Measurements from ENCODE around the gene ANKRD44. TPM values are rescaled to one million over a fixed set of nuclear protein-coding genes. Genes with fewer than 3 reads are reported as not detected.

Gene ANKRD44
- total and polyA plus RNA-seq, 7 donors, result 0.35 to 9.3 (median 1.7) TPM

DNA sequence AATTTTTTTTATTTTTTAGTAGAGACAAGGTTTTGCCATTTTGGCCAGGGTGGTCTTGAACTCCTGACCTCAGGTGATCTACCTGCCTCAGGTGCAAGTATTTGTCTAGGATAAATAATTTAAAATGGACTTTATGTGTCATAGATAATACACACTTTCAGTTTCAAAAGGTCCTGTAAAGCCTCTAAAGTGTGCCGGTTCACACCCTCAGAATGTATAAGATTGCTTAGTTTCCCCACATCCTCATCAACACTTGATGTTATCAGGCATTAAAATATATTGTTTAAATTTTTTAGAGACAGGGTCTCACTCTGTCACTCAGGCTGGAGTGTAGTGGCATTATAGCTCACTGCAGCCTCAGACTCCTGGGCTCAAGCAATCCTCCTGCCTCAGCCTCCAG is 170.5 kb downstream of the ANKRD44 start:
- WGBS, 3 donors, result 91 to 96% (median 94%) methylated on average over 1 of the region's 1 CpG
- TF ChIP-seq, protein P1, sequence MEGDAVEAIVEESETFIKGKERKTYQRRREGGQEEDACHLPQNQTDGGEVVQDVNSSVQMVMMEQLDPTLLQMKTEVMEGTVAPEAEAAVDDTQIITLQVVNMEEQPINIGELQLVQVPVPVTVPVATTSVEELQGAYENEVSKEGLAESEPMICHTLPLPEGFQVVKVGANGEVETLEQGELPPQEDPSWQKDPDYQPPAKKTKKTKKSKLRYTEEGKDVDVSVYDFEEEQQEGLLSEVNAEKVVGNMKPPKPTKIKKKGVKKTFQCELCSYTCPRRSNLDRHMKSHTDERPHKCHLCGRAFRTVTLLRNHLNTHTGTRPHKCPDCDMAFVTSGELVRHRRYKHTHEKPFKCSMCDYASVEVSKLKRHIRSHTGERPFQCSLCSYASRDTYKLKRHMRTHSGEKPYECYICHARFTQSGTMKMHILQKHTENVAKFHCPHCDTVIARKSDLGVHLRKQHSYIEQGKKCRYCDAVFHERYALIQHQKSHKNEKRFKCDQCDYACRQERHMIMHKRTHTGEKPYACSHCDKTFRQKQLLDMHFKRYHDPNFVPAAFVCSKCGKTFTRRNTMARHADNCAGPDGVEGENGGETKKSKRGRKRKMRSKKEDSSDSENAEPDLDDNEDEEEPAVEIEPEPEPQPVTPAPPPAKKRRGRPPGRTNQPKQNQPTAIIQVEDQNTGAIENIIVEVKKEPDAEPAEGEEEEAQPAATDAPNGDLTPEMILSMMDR (IDR thresholded peaks at IDR 0.05), result no peak

DNA sequence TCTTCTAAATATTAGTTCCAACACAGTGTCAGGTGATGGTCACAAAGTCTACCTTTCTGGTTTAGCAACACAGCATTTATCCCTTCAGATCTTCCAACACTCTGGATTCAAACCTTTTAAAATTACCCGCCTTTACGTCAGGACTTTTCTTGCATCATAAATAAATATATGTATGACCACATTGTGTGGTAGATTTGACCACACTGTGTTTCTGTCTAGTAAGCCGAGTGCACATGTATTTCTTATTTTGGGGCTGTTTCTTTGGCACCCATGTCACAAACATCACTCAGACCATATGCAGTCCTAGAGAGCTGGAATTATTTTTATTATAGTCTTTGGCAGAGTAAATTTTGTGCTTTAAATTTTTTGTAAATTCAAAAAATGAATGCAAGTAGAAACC is 172.1 kb downstream of the ANKRD44 start:
- no peaks in the 10 kb centered on the region for H3K36me3 ChIP-seq (ENCODE audit: insufficient read depth in 1 of 2, low read depth in 1 of 2)
- no peak for DNase-seq
- WGBS, 3 donors, result 90 to 95% (median 92%) methylated on average over 3 of the region's 3 CpGs
- H3K4me1 ChIP-seq, result no peaks in the 10 kb centered on the region
- H3K9me3 ChIP-seq, result no peaks in the 10 kb centered on the region
- no peaks in the 10 kb centered on the region for H3K27me3 ChIP-seq (ENCODE audit: insufficient read depth in 3 of 3, low read length in 2 of 3)
- H3K4me3 ChIP-seq, result no peak overlapping the region
- no peak for ATAC-seq
- TF ChIP-seq, protein P1 (IDR thresholded peaks at IDR 0.05), result no peak
- intact Hi-C loops (cut with DNase I), result no loop called here
- H3K27ac ChIP-seq, result no peak overlapping the region

More for the DNA sequence above, 170.5 kb downstream of the ANKRD44 start:
- DNase-seq (no peak), ATAC-seq (no peak)
- Histone ChIP-seq H3K36me3 (ENCODE audit: insufficient read depth in 1 of 2, low read depth in 1 of 2) (no peaks in the 10 kb centered on the region), H3K4me3 (no peak overlapping the region), H3K4me1 (no peaks in the 10 kb centered on the region), H3K27ac (no peak overlapping the region), H3K27me3 (ENCODE audit: insufficient read depth in 3 of 3, low read length in 2 of 3) (no peaks in the 10 kb centered on the region), H3K9me3 (no peaks in the 10 kb centered on the region)
- intact Hi-C loops (cut with DNase I), result no loop called here

DNA sequence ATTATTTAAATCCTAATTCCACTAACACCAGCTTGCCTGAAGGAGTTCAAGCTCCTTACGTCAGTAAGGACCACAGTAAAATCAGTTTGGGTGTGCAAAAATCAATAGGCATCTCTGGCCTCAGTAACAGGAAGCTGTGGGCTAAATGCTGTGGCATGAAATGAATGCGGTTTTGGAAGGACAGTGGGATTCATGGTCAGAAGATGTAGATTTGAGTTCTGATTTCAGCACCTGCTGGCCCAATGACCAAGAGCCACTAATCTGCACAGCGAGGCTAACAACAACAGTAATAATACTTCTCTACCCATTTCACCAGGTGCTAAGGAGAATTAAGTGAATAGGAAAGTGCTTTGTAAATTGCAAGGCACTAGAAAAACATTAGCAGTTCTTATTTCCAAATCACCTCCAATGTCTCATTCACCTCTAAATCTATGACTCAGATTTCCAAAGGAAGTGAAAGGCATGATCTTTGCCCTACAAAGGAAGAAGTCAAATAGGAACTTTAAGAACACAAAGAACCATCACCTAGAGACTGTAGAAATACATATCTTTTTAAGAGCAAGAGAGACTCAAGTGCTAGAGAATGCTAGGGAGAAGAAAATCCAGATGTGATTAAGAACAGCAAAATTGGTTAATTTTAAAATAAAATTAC is 172.6 kb downstream of the ANKRD44 start:
- no peaks in the 10 kb centered on the region for H3K36me3 ChIP-seq (ENCODE audit: insufficient read depth in 1 of 2, low read depth in 1 of 2)
- H3K27me3 ChIP-seq (ENCODE audit: insufficient read depth in 3 of 3, low read length in 2 of 3), result no peaks in the 10 kb centered on the region
- intact Hi-C loops (cut with DNase I), result no loop called here
- TF ChIP-seq, protein P1 (IDR thresholded peaks at IDR 0.05), result no peak
- no peak for DNase-seq
- no peaks in the 10 kb centered on the region for H3K4me1 ChIP-seq
- H3K9me3 ChIP-seq, result no peaks in the 10 kb centered on the region
- WGBS, 3 donors, result 80 to 87% (median 83%) methylated on average over 3 of the region's 3 CpGs
- no peak for ATAC-seq
- no peak overlapping the region for H3K27ac ChIP-seq
- H3K4me3 ChIP-seq, result no peak overlapping the region

DNA sequence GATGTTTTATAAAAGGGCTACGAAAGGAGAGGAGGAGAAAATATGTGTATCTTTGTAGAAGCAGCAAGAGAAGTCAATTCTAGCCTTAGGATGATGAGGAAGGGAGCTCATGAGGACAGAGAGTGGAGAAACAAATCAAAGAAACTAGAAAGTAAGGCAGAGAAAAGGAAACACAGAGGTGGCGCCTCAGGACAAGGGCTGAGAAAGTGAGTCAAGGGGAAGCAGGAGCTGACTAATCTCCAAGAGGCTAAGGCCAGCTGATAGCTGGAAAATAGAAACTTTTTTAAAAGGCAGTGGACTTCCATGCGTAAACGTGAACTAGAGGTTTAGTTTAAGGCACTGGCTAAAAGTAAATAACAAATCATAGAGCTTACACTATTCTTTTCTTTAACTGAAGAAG is 173.3 kb downstream of the ANKRD44 start:
- H3K4me3 ChIP-seq, result no peak overlapping the region
- H3K36me3 ChIP-seq (ENCODE audit: insufficient read depth in 1 of 2, low read depth in 1 of 2), result no peaks in the 10 kb centered on the region
- H3K27ac ChIP-seq, result no peak overlapping the region
- WGBS, 3 donors, result 92 to 93% (median 92%) methylated on average over 4 of the region's 4 CpGs
- intact Hi-C loops (cut with DNase I), result no loop called here
- H3K27me3 ChIP-seq (ENCODE audit: insufficient read depth in 3 of 3, low read length in 2 of 3), result no peaks in the 10 kb centered on the region
- DNase-seq (no peak), ATAC-seq (no peak)
- TF ChIP-seq, protein P1 (IDR thresholded peaks at IDR 0.05), result no peak
- no peaks in the 10 kb centered on the region for H3K4me1 ChIP-seq
- H3K9me3 ChIP-seq, result no peaks in the 10 kb centered on the region

DNA sequence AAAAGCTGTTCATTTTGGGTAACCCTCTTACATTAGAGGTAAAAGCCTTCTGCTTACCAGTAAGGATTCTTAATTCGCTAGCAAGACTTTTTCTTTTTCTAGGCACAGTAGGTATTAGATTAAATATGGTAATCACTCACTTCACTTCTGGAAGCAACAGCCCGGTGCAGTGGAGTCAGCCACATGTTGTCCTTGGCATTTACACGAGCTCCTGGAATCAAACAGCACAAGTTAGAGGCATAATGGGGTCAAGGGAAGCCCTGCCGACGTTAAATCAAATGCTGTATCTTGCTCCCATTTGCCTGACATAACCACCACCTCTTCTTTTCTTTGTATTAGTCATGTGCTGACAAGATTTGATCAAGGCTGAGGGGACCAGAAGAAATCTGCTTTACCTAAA is 174.1 kb downstream of the ANKRD44 start:
- Histone ChIP-seq H3K4me3 (no peak overlapping the region), H3K27ac (no peak overlapping the region), H3K27me3 (ENCODE audit: insufficient read depth in 3 of 3, low read length in 2 of 3) (no peaks in the 10 kb centered on the region), H3K9me3 (no peaks in the 10 kb centered on the region), H3K4me1 (no peaks in the 10 kb centered on the region), H3K36me3 (ENCODE audit: insufficient read depth in 1 of 2, low read depth in 1 of 2) (no peaks in the 10 kb centered on the region)
- intact Hi-C loops (cut with DNase I), result no loop called here
- TF ChIP-seq, protein P1 (IDR thresholded peaks at IDR 0.05), result no peak
- no peak for DNase-seq
- no peak for ATAC-seq
- WGBS, 3 donors, result 51 to 67% (median 53%) methylated on average over 5 of the region's 5 CpGs
